ENCODE measurements around the gene RUNX2. TPM values are rescaled to one million over a fixed set of nuclear protein-coding genes. Genes with fewer than 3 reads are reported as not detected.

Gene RUNX2
- total and polyA plus RNA-seq, 3 experiments from 2014 or later, result 16.1 to 25.8 (median 25.3) TPM

GRCh38 chr6:45432977-45433376, 104.8 kb downstream of the RUNX2 start:
- H3K27ac Mint-ChIP-seq, result peak overlapping the region in 5 of 8 donors; percentile 18 to 81 (median 51)
- no peaks in the 10 kb centered on the region for H3K9me3 Mint-ChIP-seq
- Histone ChIP-seq H3K4me3 (ENCODE audit: low read length) (no peak overlapping the region), H3K36me3 (ENCODE audit: insufficient read depth, low read length) (no peaks in the 10 kb centered on the region), H3K9me3 (ENCODE audit: low read length) (no peaks in the 10 kb centered on the region), H3K27me3 (ENCODE audit: insufficient read depth, low read length, poor library complexity, severe bottlenecking) (no peaks in the 10 kb centered on the region), H3K27ac (ENCODE audit: low read depth, low read length) (no peak overlapping the region), H3K4me1 (ENCODE audit: insufficient read depth, low read length) (peaks cover 47% of the 10 kb centered on the region)
- peaks cover 75 to 88% (median 78%) of the 10 kb centered on the region in 3 donors for H3K4me1 Mint-ChIP-seq
- peak overlapping the region; percentile 2 to 88 (median 48) for H3K4me3 Mint-ChIP-seq
- ChIA-PET POLR2A (no interaction called here), CTCF (no interaction called here)
- no peak for DNase-seq
- H3K36me3 Mint-ChIP-seq, result peaks cover 4 to 9% (median 5%) of the 10 kb centered on the region in 3 donors
- H3K27me3 Mint-ChIP-seq, result no peaks in the 10 kb centered on the region

- H3K4me1 Mint-ChIP-seq, result peaks cover 75 to 88% (median 75%) of the 10 kb centered on the region in 3 donors
- no peak overlapping the region for H3K27ac ChIP-seq (ENCODE audit: low read depth, low read length)
- CTCF ChIA-PET, result no interaction called here
Observed at GRCh38 chr6:45433533-45434380, 105.6 kb downstream of the RUNX2 start.

GRCh38 chr6:45434381-45434700, 106.2 kb downstream of the RUNX2 start:
- Mint-ChIP-seq H3K36me3 (peaks cover 7 to 13% (median 11%) of the 10 kb centered on the region in 3 donors), H3K27me3 (no peaks in the 10 kb centered on the region), H3K27ac (peak overlapping the region; percentile 25 to 91 (median 84)), H3K4me1 (peaks cover 75 to 88% (median 75%) of the 10 kb centered on the region in 3 donors), H3K4me3 (peak overlapping the region in 6 of 7 donors; percentile 48 to 88 (median 79)), H3K9me3 (no peaks in the 10 kb centered on the region)
- H3K27ac ChIP-seq (ENCODE audit: low read depth, low read length), result no peak overlapping the region
- ChIA-PET CTCF (no interaction called here), POLR2A (no interaction called here)
- no peaks in the 10 kb centered on the region for H3K36me3 ChIP-seq (ENCODE audit: insufficient read depth, low read length)
- no peaks in the 10 kb centered on the region for H3K27me3 ChIP-seq (ENCODE audit: insufficient read depth, low read length, poor library complexity, severe bottlenecking)
- DNase-seq, result no peak
- H3K4me3 ChIP-seq (ENCODE audit: low read length), result no peak overlapping the region
- H3K9me3 ChIP-seq (ENCODE audit: low read length), result no peaks in the 10 kb centered on the region
- peaks cover 54% of the 10 kb centered on the region for H3K4me1 ChIP-seq (ENCODE audit: insufficient read depth, low read length)

More at GRCh38 chr6:45433533-45434380, 105.6 kb downstream of the RUNX2 start:
- DNase-seq, result peak in 1 of 5 donors; percentile 48
- Histone ChIP-seq H3K27me3 (ENCODE audit: insufficient read depth, low read length, poor library complexity, severe bottlenecking) (no peaks in the 10 kb centered on the region), H3K4me3 (ENCODE audit: low read length) (no peak overlapping the region), H3K36me3 (ENCODE audit: insufficient read depth, low read length) (no peaks in the 10 kb centered on the region), H3K9me3 (ENCODE audit: low read length) (no peaks in the 10 kb centered on the region), H3K4me1 (ENCODE audit: insufficient read depth, low read length) (peaks cover 48% of the 10 kb centered on the region)
- H3K4me3 Mint-ChIP-seq, result peak overlapping the region in 6 of 7 donors; percentile 48 to 88 (median 79)
- no peaks in the 10 kb centered on the region for H3K27me3 Mint-ChIP-seq
- peak overlapping the region; percentile 25 to 91 (median 84) for H3K27ac Mint-ChIP-seq
- POLR2A ChIA-PET, result no interaction called here
- H3K9me3 Mint-ChIP-seq, result no peaks in the 10 kb centered on the region
- peaks cover 7 to 11% (median 11%) of the 10 kb centered on the region in 3 donors for H3K36me3 Mint-ChIP-seq

- CTCF ChIA-PET, result no interaction called here
Observed at GRCh38 chr6:45436544-45437438, 108.7 kb downstream of the RUNX2 start.

GRCh38 chr6:45437439-45437815, 109.3 kb downstream of the RUNX2 start:
- no peaks in the 10 kb centered on the region for H3K36me3 ChIP-seq (ENCODE audit: insufficient read depth, low read length)
- no peak overlapping the region for H3K4me3 ChIP-seq (ENCODE audit: low read length)
- Mint-ChIP-seq H3K9me3 (no peaks in the 10 kb centered on the region), H3K36me3 (peaks cover 11 to 22% (median 14%) of the 10 kb centered on the region in 3 donors), H3K27ac (peak overlapping the region in 5 of 8 donors; percentile 17 to 93 (median 43)), H3K27me3 (no peaks in the 10 kb centered on the region), H3K4me1 (peaks cover 65 to 91% (median 74%) of the 10 kb centered on the region in 3 donors), H3K4me3 (peak overlapping the region in 3 of 7 donors; percentile 12 to 66 (median 30))
- no peaks in the 10 kb centered on the region for H3K27me3 ChIP-seq (ENCODE audit: insufficient read depth, low read length, poor library complexity, severe bottlenecking)
- H3K9me3 ChIP-seq (ENCODE audit: low read length), result no peaks in the 10 kb centered on the region
- CTCF ChIA-PET, result interaction anchor here (1.7 kb wide), 1 partner anchor 12 kb away, joined by 4 read pairs; no protein-coding TSS in a partner anchor
- POLR2A ChIA-PET, result no interaction called here
- no peak for DNase-seq
- H3K4me1 ChIP-seq (ENCODE audit: insufficient read depth, low read length), result peaks cover 40% of the 10 kb centered on the region
- H3K27ac ChIP-seq (ENCODE audit: low read depth, low read length), result no peak overlapping the region

More at GRCh38 chr6:45436544-45437438, 108.7 kb downstream of the RUNX2 start:
- Histone ChIP-seq H3K27ac (ENCODE audit: low read depth, low read length) (no peak overlapping the region), H3K4me3 (ENCODE audit: low read length) (no peak overlapping the region), H3K4me1 (ENCODE audit: insufficient read depth, low read length) (peaks cover 45% of the 10 kb centered on the region), H3K36me3 (ENCODE audit: insufficient read depth, low read length) (no peaks in the 10 kb centered on the region), H3K27me3 (ENCODE audit: insufficient read depth, low read length, poor library complexity, severe bottlenecking) (no peaks in the 10 kb centered on the region), H3K9me3 (ENCODE audit: low read length) (no peaks in the 10 kb centered on the region)
- peak overlapping the region in 7 of 8 donors; percentile 27 to 93 (median 55) for H3K27ac Mint-ChIP-seq
- peak overlapping the region in 6 of 7 donors; percentile 0 to 66 (median 42) for H3K4me3 Mint-ChIP-seq
- POLR2A ChIA-PET, result no interaction called here
- peaks cover 66 to 90% (median 73%) of the 10 kb centered on the region in 3 donors for H3K4me1 Mint-ChIP-seq
- no peak for DNase-seq
- peaks cover 9 to 19% (median 10%) of the 10 kb centered on the region in 3 donors for H3K36me3 Mint-ChIP-seq
- H3K27me3 Mint-ChIP-seq, result no peaks in the 10 kb centered on the region
- H3K9me3 Mint-ChIP-seq, result no peaks in the 10 kb centered on the region

GRCh38 chr6:45438151-45438550, 110.0 kb downstream of the RUNX2 start:
- Mint-ChIP-seq H3K27ac (peak overlapping the region in 5 of 8 donors; percentile 2 to 93 (median 70)), H3K4me1 (peaks cover 64 to 92% (median 77%) of the 10 kb centered on the region in 3 donors), H3K27me3 (no peaks in the 10 kb centered on the region), H3K4me3 (peak overlapping the region in 2 of 7 donors; percentile 30 to 66), H3K9me3 (no peaks in the 10 kb centered on the region), H3K36me3 (peaks cover 12 to 26% (median 17%) of the 10 kb centered on the region in 3 donors)
- no peaks in the 10 kb centered on the region for H3K27me3 ChIP-seq (ENCODE audit: insufficient read depth, low read length, poor library complexity, severe bottlenecking)
- H3K4me3 ChIP-seq (ENCODE audit: low read length), result no peak overlapping the region
- DNase-seq, result no peak
- H3K4me1 ChIP-seq (ENCODE audit: insufficient read depth, low read length), result peaks cover 40% of the 10 kb centered on the region
- no peaks in the 10 kb centered on the region for H3K9me3 ChIP-seq (ENCODE audit: low read length)
- no peaks in the 10 kb centered on the region for H3K36me3 ChIP-seq (ENCODE audit: insufficient read depth, low read length)
- ChIA-PET CTCF (interaction anchor here (1.7 kb wide), 1 partner anchor 11 kb away, joined by 4 read pairs; no protein-coding TSS in a partner anchor), POLR2A (interaction anchor here (0.6 kb wide), 1 partner anchor 144 kb away, joined by 7 read pairs; no protein-coding TSS in a partner anchor)
- H3K27ac ChIP-seq (ENCODE audit: low read depth, low read length), result no peak overlapping the region

GRCh38 chr6:45438849-45439406, 110.8 kb downstream of the RUNX2 start:
- H3K4me1 ChIP-seq (ENCODE audit: insufficient read depth, low read length), result peaks cover 34% of the 10 kb centered on the region
- DNase-seq, result no peak
- Mint-ChIP-seq H3K4me3 (peak overlapping the region in 4 of 7 donors; percentile 4 to 78 (median 48)), H3K27ac (peak overlapping the region in 7 of 8 donors; percentile 17 to 92 (median 77)), H3K36me3 (peaks cover 17 to 30% (median 22%) of the 10 kb centered on the region in 3 donors), H3K27me3 (no peaks in the 10 kb centered on the region), H3K4me1 (peaks cover 61 to 92% (median 76%) of the 10 kb centered on the region in 3 donors), H3K9me3 (no peaks in the 10 kb centered on the region)
- no peaks in the 10 kb centered on the region for H3K27me3 ChIP-seq (ENCODE audit: insufficient read depth, low read length, poor library complexity, severe bottlenecking)
- no peaks in the 10 kb centered on the region for H3K9me3 ChIP-seq (ENCODE audit: low read length)
- POLR2A ChIA-PET, result interaction anchor here (0.6 kb wide), 1 partner anchor 143 kb away, joined by 7 read pairs; no protein-coding TSS in a partner anchor
- H3K4me3 ChIP-seq (ENCODE audit: low read length), result no peak overlapping the region
- CTCF ChIA-PET, result interaction anchor here (1.7 kb wide), 1 partner anchor 10 kb away, joined by 4 read pairs; no protein-coding TSS in a partner anchor
- H3K27ac ChIP-seq (ENCODE audit: low read depth, low read length), result no peak overlapping the region
- H3K36me3 ChIP-seq (ENCODE audit: insufficient read depth, low read length), result no peaks in the 10 kb centered on the region

All from CD8-positive, alpha-beta memory T cell (primary cell).